Gastrocnemius medialis (tissue), 4 donors: Measurements from ENCODE around the gene SCRT2.

Source experiments
- POLR2A ChIP-seq, 2 donors: fragments of 450-650 bp; IDR thresholded peaks; one replicate each; pipeline ENCODE4 v1.6.1; 2017; ENCODE audit warnings: antibody characterized with exemption in 2 of 2, mild to moderate bottlenecking in 2 of 2, moderate library complexity in 2 of 2
- TF ChIP-seq, protein P1 (sequence below), 5 experiments: fragments of 450-650 bp in 3 of 5; fragments of 200-600 bp in 2 of 5; sonication (generic) in 2 of 5; IDR thresholded peaks in 4 of 5; conservative IDR thresholded peaks in 1 of 5; 1 replicate in 4 of 5; 2 replicates in 1 of 5; pipeline ENCODE4 v1.5.1; 2016 to 2019; ENCODE audit warnings: antibody characterized with exemption in 5 of 5, mild to moderate bottlenecking in 3 of 5, moderate library complexity in 3 of 5

DNA sequence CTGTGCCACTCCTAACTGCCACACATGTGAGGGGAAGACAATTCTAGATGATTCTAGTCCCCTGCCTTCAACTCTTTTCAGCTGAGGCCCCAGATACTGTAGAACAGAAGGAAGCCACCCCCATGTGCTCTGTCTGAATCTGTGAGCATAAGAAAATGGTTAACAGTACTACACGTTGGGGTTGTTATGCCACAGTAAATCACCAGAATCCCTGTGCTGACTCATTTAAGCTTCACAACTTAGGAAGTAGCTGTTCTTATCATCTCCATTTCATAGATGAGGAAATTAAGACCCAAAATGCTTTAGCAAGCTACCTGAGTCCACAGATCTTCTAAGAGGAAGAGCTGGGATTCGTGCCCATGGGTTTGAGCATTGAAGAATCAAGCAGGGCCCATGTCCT is 27.4 kb upstream of the SCRT2 start:
- TF ChIP-seq, protein P1, sequence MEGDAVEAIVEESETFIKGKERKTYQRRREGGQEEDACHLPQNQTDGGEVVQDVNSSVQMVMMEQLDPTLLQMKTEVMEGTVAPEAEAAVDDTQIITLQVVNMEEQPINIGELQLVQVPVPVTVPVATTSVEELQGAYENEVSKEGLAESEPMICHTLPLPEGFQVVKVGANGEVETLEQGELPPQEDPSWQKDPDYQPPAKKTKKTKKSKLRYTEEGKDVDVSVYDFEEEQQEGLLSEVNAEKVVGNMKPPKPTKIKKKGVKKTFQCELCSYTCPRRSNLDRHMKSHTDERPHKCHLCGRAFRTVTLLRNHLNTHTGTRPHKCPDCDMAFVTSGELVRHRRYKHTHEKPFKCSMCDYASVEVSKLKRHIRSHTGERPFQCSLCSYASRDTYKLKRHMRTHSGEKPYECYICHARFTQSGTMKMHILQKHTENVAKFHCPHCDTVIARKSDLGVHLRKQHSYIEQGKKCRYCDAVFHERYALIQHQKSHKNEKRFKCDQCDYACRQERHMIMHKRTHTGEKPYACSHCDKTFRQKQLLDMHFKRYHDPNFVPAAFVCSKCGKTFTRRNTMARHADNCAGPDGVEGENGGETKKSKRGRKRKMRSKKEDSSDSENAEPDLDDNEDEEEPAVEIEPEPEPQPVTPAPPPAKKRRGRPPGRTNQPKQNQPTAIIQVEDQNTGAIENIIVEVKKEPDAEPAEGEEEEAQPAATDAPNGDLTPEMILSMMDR (IDR thresholded peaks at IDR 0.05 in 4 of 5, conservative IDR thresholded peaks at IDR 0.05 in 1 of 5) = no peak
- no peak for TF ChIP-seq POLR2A (IDR thresholded peaks at IDR 0.05)
